Upper lobe of left lung (tissue), 6 donors: Measurements from ENCODE around the gene MEIS1. TPM values are rescaled to one million over a fixed set of nuclear protein-coding genes. Genes with fewer than 3 reads are reported as not detected.

Source experiments
- ATAC-seq, 2 donors: fragments of 200-7000 bp; cut with Tn5 transposase; one replicate each; pipeline ENCODE4 v1.9.1; 2022; ENCODE audit warnings: mild to moderate bottlenecking in 2 of 2, moderate library complexity in 2 of 2; ENCODE audit not compliant: low FRiP score in 2 of 2
- DNase-seq, 2 donors: peaks; one replicate each; pipeline ENCODE4 v3.0.0-alpha.2; 2019 to 2020
- H3K27ac ChIP-seq, 4 donors: fragments of 200-600 bp; sonication (generic); one replicate each; pipeline ENCODE4 v1.5.1; 2016 to 2019
- H3K27me3 ChIP-seq, 4 donors: fragments of 200-600 bp; sonication (generic); one replicate each; pipeline ENCODE4 v1.5.1; 2017 to 2019
- H3K36me3 ChIP-seq, 4 donors: fragments of 200-600 bp; sonication (generic); one replicate each; pipeline ENCODE4 v1.5.1; 2016 to 2019
- H3K4me1 ChIP-seq, 4 donors: fragments of 200-600 bp; sonication (generic); one replicate each; pipeline ENCODE4 v1.5.1; 2018 to 2019
- H3K4me3 ChIP-seq, 4 donors: fragments of 200-600 bp; sonication (generic); one replicate each; pipeline ENCODE4 v1.5.1; 2017 to 2019; ENCODE audit warnings: mild to moderate bottlenecking in 2 of 4, moderate library complexity in 1 of 4
- H3K9me3 ChIP-seq, 4 donors: fragments of 200-600 bp; sonication (generic); one replicate each; pipeline ENCODE4 v1.5.1; 2018 to 2019
- EP300 ChIP-seq, 4 donors: sonication (generic); formaldehyde crosslinking; IDR thresholded peaks; one replicate each; pipeline ENCODE4 v1.5.1; 2017; ENCODE audit warnings: antibody characterized with exemption in 4 of 4, control low read depth in 2 of 4
- POLR2A ChIP-seq, 4 donors: fragments of 450-650 bp; IDR thresholded peaks; one replicate each; pipeline ENCODE4 v1.5.1; 2016 to 2017; ENCODE audit warnings: antibody characterized with exemption in 4 of 4, mild to moderate bottlenecking in 2 of 4
- POLR2AphosphoS5 ChIP-seq, 2 donors: sonication (generic); formaldehyde crosslinking; IDR thresholded peaks; one replicate each; pipeline ENCODE4 v1.5.1; 2017; ENCODE audit warnings: antibody characterized with exemption in 2 of 2
- WGBS, 2 donors: methylation state at CpG; one replicate each; pipeline ENCODE4 v1.1.5; 2017 to 2018; 5-methylcytosine and 5-hydroxymethylcytosine counted together
- total RNA-seq, 6 donors: library from RNA; depleted of rRNA in 4 of 6; stranded (reverse); fragments of >200 nt in 4 of 6; gene quantifications; one replicate each; pipeline versions ENCODE4 v1.1.0 to v1.2.1, GENCODE V29; 2016 to 2021
- TF ChIP-seq, protein P1 (sequence below), 6 experiments: fragments of 450-650 bp in 4 of 6; fragments of 200-600 bp in 2 of 6; sonication (generic) in 2 of 6; IDR thresholded peaks; one replicate each; pipeline ENCODE4 v1.5.1; 2016 to 2019; ENCODE audit warnings: antibody characterized with exemption in 6 of 6
- donor health status: DM: no; HTN: no; CAD: no; lungs with moderate emphysema.
- donor health status: DM: no; HTN: yes; CAD: no; lungs with severe emphysema.

MEIS1 gene
- total RNA-seq, 6 donors from 2014 or later, result 23.1 to 43.9 (median 30.0) TPM

DNA sequence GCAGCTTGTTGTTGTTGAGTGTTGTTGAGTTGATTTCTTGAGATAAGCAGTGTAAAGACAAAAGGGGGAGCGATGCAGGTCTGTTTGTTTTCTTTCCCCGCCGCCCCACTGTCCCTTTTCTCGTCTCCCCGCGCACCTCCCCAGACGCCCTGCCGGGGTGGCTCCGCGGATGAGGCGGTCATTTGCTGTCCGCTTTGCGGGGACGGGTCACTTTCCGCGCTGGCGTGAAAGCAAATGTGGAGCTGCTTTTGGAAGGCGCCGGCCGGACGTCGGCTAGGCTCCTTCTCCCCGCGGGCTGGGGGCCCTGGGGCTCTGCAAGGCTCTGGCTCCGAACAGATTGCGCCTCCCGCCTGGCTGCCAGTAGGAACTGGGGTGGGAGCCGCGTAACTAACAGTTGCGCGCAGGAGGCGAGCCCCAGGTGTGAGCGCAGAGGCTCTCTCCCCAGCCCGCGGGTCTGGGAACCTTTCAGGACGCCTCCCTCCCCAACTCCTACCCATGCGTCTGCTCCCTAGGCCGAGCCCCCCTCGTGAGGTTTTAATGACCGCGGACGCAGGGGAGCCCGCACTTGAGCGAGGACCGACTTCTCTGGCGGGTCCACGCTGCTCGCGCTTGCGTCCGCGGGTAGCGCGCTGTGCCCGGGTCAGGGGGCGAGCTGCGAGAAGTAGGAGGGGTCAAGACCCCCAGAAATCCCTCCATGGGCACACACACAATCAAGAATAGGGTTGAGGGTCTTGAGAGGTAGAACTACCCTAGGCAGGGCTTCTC lies 146.6 kb downstream of the MEIS1 start:
- DNase-seq (peak in 1 of 2 donors; percentile 84), ATAC-seq (peak; percentile 20 to 47)
- H3K4me1 ChIP-seq, result peaks cover 10 to 25% (median 12%) of the 10 kb centered on the region in 4 donors
- whole genome bisulfite sequencing, 2 donors, result 2 to 13% methylated on average over 23 to 24 of the region's 57 CpGs
- TF ChIP-seq, protein P1, sequence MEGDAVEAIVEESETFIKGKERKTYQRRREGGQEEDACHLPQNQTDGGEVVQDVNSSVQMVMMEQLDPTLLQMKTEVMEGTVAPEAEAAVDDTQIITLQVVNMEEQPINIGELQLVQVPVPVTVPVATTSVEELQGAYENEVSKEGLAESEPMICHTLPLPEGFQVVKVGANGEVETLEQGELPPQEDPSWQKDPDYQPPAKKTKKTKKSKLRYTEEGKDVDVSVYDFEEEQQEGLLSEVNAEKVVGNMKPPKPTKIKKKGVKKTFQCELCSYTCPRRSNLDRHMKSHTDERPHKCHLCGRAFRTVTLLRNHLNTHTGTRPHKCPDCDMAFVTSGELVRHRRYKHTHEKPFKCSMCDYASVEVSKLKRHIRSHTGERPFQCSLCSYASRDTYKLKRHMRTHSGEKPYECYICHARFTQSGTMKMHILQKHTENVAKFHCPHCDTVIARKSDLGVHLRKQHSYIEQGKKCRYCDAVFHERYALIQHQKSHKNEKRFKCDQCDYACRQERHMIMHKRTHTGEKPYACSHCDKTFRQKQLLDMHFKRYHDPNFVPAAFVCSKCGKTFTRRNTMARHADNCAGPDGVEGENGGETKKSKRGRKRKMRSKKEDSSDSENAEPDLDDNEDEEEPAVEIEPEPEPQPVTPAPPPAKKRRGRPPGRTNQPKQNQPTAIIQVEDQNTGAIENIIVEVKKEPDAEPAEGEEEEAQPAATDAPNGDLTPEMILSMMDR (IDR thresholded peaks at IDR 0.05), result no peak
- TF ChIP-seq POLR2A (IDR thresholded peaks at IDR 0.05), result no peak
- no peak for TF ChIP-seq EP300 (IDR thresholded peaks at IDR 0.05)
- no peak for TF ChIP-seq POLR2AphosphoS5 (IDR thresholded peaks at IDR 0.05)
- peak overlapping the region; percentile 24 to 47 (median 36) for H3K4me3 ChIP-seq
- peak overlapping the region; percentile 81 to 93 (median 90) for H3K27ac ChIP-seq
- H3K36me3 ChIP-seq, result no peaks in the 10 kb centered on the region
- H3K27me3 ChIP-seq, result peaks cover 0 to 46% (median 16%) of the 10 kb centered on the region in 4 donors
- H3K9me3 ChIP-seq, result no peaks in the 10 kb centered on the region

DNA sequence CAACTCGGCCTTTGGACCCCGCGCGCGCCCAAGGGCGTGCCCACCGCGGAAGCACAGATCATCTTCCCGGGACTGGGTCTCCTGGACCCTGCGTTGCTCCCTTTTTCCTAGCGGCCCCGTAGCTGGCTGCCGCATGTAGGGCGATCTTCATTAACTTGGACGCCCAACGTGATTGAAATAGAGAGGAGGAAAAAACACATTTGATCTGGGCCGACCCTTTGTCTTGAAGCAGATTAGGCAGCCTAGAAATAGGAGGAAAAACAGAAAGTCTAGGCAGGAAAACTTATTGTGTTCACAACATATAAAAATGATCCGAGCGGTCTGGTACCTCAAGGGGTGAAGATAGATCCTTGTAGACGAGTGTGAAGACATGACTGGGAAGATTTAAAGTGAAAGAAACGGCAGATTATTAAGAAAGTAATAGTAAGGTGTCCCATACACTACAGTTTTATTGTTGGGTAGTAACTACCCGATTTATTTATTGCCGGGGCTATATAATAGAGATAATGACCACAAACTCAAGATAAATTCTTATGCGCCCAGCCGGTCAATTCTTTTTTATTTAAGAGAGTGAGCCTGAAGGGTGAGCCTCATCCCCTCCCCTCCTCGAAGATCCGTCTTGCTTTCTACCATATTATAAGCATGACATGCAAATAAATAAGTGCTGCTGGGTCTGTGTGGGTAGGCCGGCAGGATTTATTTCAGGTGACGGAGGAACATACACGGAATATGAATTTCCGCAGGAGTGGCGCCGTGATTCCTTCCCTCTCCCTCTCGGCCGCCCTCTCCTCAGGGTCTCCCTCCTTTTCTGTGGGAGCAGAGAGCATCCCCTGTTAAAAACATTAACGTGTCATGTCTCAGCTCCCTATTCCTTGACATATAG lies 147.4 kb downstream of the MEIS1 start:
- H3K36me3 ChIP-seq, result no peaks in the 10 kb centered on the region
- 16 to 29% methylated on average over 35 to 36 of the region's 36 CpGs for WGBS, 2 donors
- DNase-seq, result no peak

DNA sequence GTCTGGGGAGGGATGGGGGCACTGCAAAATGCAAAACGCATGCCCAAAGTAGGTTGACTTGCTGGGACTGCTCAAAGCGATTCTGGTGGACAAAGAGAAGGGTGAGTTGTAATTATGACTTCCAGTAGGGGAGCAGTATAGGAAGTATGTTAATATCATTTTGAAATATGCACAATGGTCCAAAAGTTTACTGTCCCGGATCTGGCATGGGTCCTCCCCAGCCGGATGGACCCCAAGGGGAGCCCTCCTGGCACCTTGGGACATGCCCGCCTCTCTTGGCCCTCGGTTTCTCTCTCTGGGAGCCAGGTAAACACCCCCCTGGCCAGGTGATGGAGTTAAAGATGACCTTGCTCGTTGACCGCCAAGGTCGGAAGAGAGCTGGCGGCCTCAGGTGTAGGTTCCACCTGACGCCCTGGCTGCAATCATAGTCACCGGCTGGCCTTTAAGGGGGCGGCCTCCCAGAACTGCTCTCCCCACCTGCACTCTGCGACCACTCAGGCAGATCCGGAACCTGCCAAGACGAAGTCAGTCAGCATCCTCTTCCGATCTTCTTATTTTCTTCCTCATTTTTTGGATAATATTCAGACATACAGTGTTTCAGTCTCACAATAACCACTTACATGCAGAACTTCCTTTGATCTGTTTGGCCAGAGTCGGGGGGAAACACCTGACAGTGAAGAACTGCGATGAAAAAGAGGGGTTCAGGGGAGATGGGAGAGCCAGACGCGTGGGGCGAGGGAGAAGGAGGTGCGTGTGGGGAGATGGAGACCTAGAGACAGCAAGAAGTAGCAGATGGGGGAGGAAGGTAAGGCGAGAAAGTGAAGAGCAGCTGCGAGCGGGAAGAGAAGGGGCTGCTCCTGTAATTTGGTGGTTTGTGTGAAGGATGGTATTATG lies 148.3 kb downstream of the MEIS1 start:
- ATAC-seq, result peak; percentile 23 to 27
- no peaks in the 10 kb centered on the region for H3K36me3 ChIP-seq
- peaks cover 0 to 30% (median 9%) of the 10 kb centered on the region in 4 donors for H3K27me3 ChIP-seq
- peak overlapping the region; percentile 81 to 93 (median 90) for H3K27ac ChIP-seq
- 24 to 29% methylated on average over 22 to 26 of the region's 26 CpGs for WGBS, 2 donors
- H3K9me3 ChIP-seq, result no peaks in the 10 kb centered on the region
- TF ChIP-seq, protein P1 (IDR thresholded peaks at IDR 0.05), result no peak
- TF ChIP-seq POLR2AphosphoS5 (IDR thresholded peaks at IDR 0.05), result no peak
- TF ChIP-seq POLR2A (IDR thresholded peaks at IDR 0.05), result no peak
- no peak for TF ChIP-seq EP300 (IDR thresholded peaks at IDR 0.05)
- H3K4me3 ChIP-seq, result peak overlapping the region in 2 of 4 donors; percentile 42 to 47
- peak in 1 of 2 donors; percentile 21 for DNase-seq
- peaks cover 0 to 8% (median 0%) of the 10 kb centered on the region in 4 donors for H3K4me1 ChIP-seq

More for the DNA sequence above, 147.4 kb downstream of the MEIS1 start:
- ATAC-seq, result peak; percentile 50
- TF ChIP-seq EP300 (IDR thresholded peaks at IDR 0.05), result no peak
- no peak for TF ChIP-seq POLR2A (IDR thresholded peaks at IDR 0.05)
- Histone ChIP-seq H3K27ac (peak overlapping the region; percentile 81 to 93 (median 90)), H3K27me3 (peaks cover 0 to 38% (median 13%) of the 10 kb centered on the region in 4 donors), H3K9me3 (no peaks in the 10 kb centered on the region), H3K4me1 (peaks cover 2 to 17% (median 4%) of the 10 kb centered on the region in 4 donors), H3K4me3 (peak overlapping the region; percentile 24 to 47 (median 36))

DNA sequence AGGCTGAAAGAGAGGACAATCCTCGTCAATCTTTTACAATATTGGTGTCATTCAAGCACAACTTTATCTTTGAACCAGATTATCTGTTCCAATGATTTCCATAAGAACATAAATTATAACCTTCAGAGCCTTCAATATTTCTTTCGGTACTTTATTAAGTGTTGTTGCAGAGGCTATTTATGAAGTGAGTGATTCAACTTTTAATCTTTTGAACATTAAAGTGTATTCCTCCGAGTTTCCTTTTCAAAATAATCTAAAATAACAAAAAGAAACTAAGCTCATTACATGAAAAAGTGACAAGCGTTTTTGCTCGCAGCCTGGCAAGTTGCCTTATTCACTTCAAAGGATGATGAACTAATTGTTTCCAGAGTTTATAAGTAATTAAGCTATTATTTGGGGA lies 149.0 kb downstream of the MEIS1 start:
- no peak for DNase-seq

More for the DNA sequence above, 149.0 kb downstream of the MEIS1 start:
- TF ChIP-seq POLR2AphosphoS5 (IDR thresholded peaks at IDR 0.05) (no peak), EP300 (IDR thresholded peaks at IDR 0.05) (no peak), POLR2A (IDR thresholded peaks at IDR 0.05) (no peak)
- TF ChIP-seq, protein P1 (IDR thresholded peaks at IDR 0.05), result no peak
- H3K4me1 ChIP-seq, result peaks cover 0 to 7% (median 0%) of the 10 kb centered on the region in 4 donors
- no peak for ATAC-seq
- peak overlapping the region; percentile 81 to 93 (median 90) for H3K27ac ChIP-seq
- H3K27me3 ChIP-seq, result peaks cover 0 to 24% (median 8%) of the 10 kb centered on the region in 4 donors
- WGBS, 2 donors, result 28% methylated on average over 5 of the region's 5 CpGs
- H3K4me3 ChIP-seq, result peak overlapping the region in 2 of 4 donors; percentile 42 to 47
- no peaks in the 10 kb centered on the region for H3K36me3 ChIP-seq
- no peaks in the 10 kb centered on the region for H3K9me3 ChIP-seq
